NT2/D1 (cell line): ENCODE results near the gene PPARGC1A.

ENCODE experiments used
- DNase-seq: peaks from one replicate; pipeline ENCODE4 v3.0.0-alpha.2; 2011; ENCODE audit warnings: low read depth, low spot score
- H3K27me3 ChIP-seq: 2 replicates; pipeline ENCODE4 v1.6.0; 2011; ENCODE audit warnings: mild to moderate bottlenecking; ENCODE audit not compliant: insufficient read length, insufficient read depth
- H3K36me3 ChIP-seq: 2 replicates; pipeline ENCODE4 v1.6.1; 2011; ENCODE audit warnings: mild to moderate bottlenecking, low read length, mixed read lengths; ENCODE audit not compliant: insufficient read depth, insufficient read length
- H3K4me1 ChIP-seq: 2 replicates; pipeline ENCODE4 v1.5.1; 2011; ENCODE audit not compliant: insufficient read depth, insufficient read length
- H3K4me3 ChIP-seq: 2 replicates; pipeline ENCODE4 v1.5.1; 2011; ENCODE audit warnings: low read depth; ENCODE audit not compliant: insufficient read length
- H3K9ac ChIP-seq: 2 replicates; pipeline ENCODE4 v1.6.0; 2011; ENCODE audit warnings: low read depth; ENCODE audit not compliant: insufficient read length
- H3K9me3 ChIP-seq: 2 replicates; pipeline ENCODE4 v1.5.1; 2011; ENCODE audit warnings: mild to moderate bottlenecking, low read length; ENCODE audit not compliant: insufficient read depth
- SUZ12 ChIP-seq: IDR thresholded peaks from 2 replicates; pipeline ENCODE4 v1.6.1; 2011; ENCODE audit not compliant: insufficient read length, insufficient read depth; ENCODE audit errors: extremely low read depth
- YY1 ChIP-seq: IDR thresholded peaks from 2 replicates; pipeline ENCODE4 v1.6.1; 2011; ENCODE audit not compliant: insufficient read length, insufficient read depth
- ZNF274 ChIP-seq: IDR thresholded peaks from 2 replicates; pipeline ENCODE4 v1.6.1; 2011; ENCODE audit warnings: mild to moderate bottlenecking, low read depth, low read length

PPARGC1A gene

DNA sequence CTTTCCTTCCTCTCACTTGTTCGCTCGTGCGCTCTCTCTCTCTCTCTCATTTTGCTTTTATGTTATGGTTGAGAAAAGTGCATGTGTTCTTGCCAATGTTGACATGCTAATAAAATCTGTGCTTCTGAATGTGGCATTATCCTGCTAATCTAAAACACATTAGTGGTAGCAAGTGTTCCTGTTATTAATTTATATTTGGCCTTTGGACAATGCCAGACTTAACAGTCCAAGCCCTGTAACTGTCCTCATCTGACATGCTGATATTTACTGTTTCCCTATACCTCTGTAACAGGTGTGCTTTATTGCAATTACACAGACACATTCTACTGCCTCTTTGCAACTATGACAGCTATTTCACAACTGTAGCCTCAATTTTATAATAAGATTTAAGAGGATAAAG lies 2.7 kb downstream of the PPARGC1A start:
- H3K9ac ChIP-seq: no peak overlapping the region
- H3K27me3 ChIP-seq: no peaks in the 10 kb centered on the region
- no peak overlapping the region for H3K4me3 ChIP-seq
- DNase-seq: no peak
- no peaks in the 10 kb centered on the region for H3K9me3 ChIP-seq
- no peak for TF ChIP-seq ZNF274
- no peak for TF ChIP-seq SUZ12
- no peak for TF ChIP-seq YY1
- peaks cover 3% of the 10 kb centered on the region for H3K4me1 ChIP-seq
- H3K36me3 ChIP-seq: no peaks in the 10 kb centered on the region

GRCh38 chr4:23885943-23886590 lies 3.8 kb downstream of the PPARGC1A start:
- H3K27me3 ChIP-seq: no peaks in the 10 kb centered on the region
- no peak for TF ChIP-seq YY1
- no peak for TF ChIP-seq ZNF274
- TF ChIP-seq SUZ12: no peak
- H3K9me3 ChIP-seq: no peaks in the 10 kb centered on the region
- DNase-seq: no peak
- H3K4me3 ChIP-seq: no peak overlapping the region
- no peaks in the 10 kb centered on the region for H3K36me3 ChIP-seq
- no peak overlapping the region for H3K9ac ChIP-seq
- peaks cover 3% of the 10 kb centered on the region for H3K4me1 ChIP-seq

DNA sequence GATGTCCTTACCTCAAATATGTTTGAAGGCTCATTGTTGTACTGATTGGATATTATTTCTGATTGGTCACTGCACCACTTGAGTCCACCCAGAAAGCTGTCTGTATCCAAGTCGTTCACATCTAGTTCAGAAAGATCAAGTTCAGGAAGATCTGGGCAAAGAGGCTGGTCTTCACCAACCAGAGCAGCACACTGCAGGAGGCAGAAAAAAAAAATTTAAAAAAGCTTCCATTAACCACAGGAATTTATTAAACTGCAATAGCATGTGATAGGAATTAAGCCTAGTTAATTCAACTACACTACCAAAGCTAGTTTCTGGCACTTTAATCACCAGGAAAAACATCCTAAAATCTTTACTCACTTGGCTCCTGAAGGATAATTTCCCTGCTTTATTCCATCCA lies 5.1 kb downstream of the PPARGC1A start:
- Histone ChIP-seq H3K9me3 (no peaks in the 10 kb centered on the region), H3K9ac (no peak overlapping the region), H3K4me1 (peaks cover 3% of the 10 kb centered on the region), H3K27me3 (no peaks in the 10 kb centered on the region), H3K36me3 (no peaks in the 10 kb centered on the region), H3K4me3 (no peak overlapping the region)
- DNase-seq: no peak
- TF ChIP-seq YY1: no peak
- TF ChIP-seq SUZ12: no peak
- no peak for TF ChIP-seq ZNF274

- Histone ChIP-seq H3K36me3 (no peaks in the 10 kb centered on the region), H3K9ac (no peak overlapping the region), H3K4me3 (no peak overlapping the region), H3K4me1 (peaks cover 6% of the 10 kb centered on the region), H3K9me3 (no peaks in the 10 kb centered on the region), H3K27me3 (no peaks in the 10 kb centered on the region)
- TF ChIP-seq ZNF274: no peak
- TF ChIP-seq SUZ12: no peak
- TF ChIP-seq YY1: no peak
- DNase-seq: no peak
These were observed 5.6 kb downstream of the PPARGC1A start for GRCh38 chr4:23884261-23884660.

- Histone ChIP-seq H3K4me1 (peaks cover 3% of the 10 kb centered on the region), H3K27me3 (no peaks in the 10 kb centered on the region), H3K36me3 (no peaks in the 10 kb centered on the region), H3K9ac (no peak overlapping the region), H3K4me3 (no peak overlapping the region), H3K9me3 (no peaks in the 10 kb centered on the region)
- TF ChIP-seq ZNF274: no peak
- TF ChIP-seq YY1: no peak
- no peak for DNase-seq
These were observed 6.8 kb downstream of the PPARGC1A start for GRCh38 chr4:23882976-23883531.

DNA sequence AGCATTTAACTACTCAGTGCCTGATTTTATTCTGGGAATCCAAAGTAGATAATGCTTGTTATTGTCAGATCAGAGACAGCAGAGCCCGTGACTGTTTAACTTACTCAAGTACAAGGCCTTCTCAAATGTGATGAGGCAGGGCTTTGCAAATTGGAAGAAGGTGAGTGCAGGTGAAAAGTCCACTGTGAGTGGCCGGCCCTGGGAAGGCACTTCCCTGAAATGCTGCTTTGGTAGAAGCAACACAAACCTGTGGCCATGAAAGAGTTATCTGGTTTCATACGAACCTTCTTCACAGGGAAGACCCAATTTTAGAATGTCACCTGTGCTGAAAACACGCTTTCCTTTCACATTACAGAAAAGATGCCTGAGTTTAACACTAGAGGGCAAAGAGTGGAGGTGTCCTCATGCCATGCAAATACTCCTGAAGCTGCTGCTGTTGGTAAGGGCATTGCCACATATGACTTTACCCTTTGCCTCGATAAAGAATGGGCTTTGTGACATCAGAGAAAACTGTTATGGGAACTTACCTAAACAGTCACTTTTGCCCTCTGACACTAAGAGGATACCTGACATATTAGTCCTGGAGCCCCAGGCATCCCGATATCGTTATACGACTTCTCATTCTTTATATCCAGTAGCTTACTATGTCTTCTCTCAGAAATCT lies 8.0 kb downstream of the PPARGC1A start:
- Histone ChIP-seq H3K36me3 (no peaks in the 10 kb centered on the region), H3K9me3 (no peaks in the 10 kb centered on the region), H3K4me3 (no peak overlapping the region), H3K4me1 (peaks cover 5% of the 10 kb centered on the region), H3K9ac (no peak overlapping the region), H3K27me3 (no peaks in the 10 kb centered on the region)
- no peak for DNase-seq
- TF ChIP-seq SUZ12 (no peak), YY1 (no peak), ZNF274 (no peak)

DNA sequence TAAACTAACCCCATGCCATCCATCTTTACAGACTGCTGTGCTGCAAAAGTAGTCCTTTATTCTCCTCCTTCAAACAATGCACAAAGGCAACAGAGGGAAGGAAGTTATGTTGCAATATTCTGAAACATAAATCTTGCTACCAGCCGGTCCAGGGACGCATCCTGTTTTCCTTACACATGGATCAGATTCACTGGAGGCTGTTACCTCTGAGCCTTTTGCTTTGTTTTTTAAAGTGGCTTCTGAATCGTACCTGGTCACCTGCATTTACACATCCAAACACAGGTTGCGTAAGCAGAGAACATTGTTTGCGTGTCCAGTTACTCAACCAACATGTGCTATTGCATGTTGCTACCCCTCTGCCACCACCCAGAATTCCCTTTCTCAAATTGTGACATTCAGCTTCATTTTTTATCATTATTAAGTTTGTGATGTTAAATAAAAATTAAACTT lies 8.8 kb downstream of the PPARGC1A start:
- Histone ChIP-seq H3K4me1 (peaks cover 5% of the 10 kb centered on the region), H3K27me3 (no peaks in the 10 kb centered on the region), H3K4me3 (no peak overlapping the region), H3K9ac (no peak overlapping the region), H3K9me3 (no peaks in the 10 kb centered on the region), H3K36me3 (no peaks in the 10 kb centered on the region)
- TF ChIP-seq ZNF274: no peak
- no peak for TF ChIP-seq YY1
- TF ChIP-seq SUZ12: no peak
- no peak for DNase-seq
